H9 (cell line): ENCODE results near the gene VPS51. TPM values are rescaled to one million over a fixed set of nuclear protein-coding genes. Genes with fewer than 3 reads are reported as not detected.

Experiments used
- DNase-seq: peaks from one replicate; pipeline ENCODE4 v3.0.0-alpha.2; 2017
- H2AFZ ChIP-seq: one replicate; pipeline ENCODE4 v1.6.1; 2013; ENCODE audit warnings: mild to moderate bottlenecking, low read length, control low read depth, moderate library complexity
- H2AK5ac ChIP-seq: 2 replicates; pipeline ENCODE4 v1.6.1; 2013; ENCODE audit warnings: low read length, control low read depth, mixed read lengths; ENCODE audit not compliant: insufficient read length
- H2BK120ac ChIP-seq: one replicate; pipeline ENCODE4 v1.6.1; 2013; ENCODE audit warnings: low read depth, mild to moderate bottlenecking, low read length, control low read depth, inconsistent platforms; ENCODE audit not compliant: poor library complexity, severe bottlenecking
- H2BK12ac ChIP-seq: 2 replicates; pipeline ENCODE4 v1.6.1; 2013; ENCODE audit warnings: low read length, control low read depth, mixed read lengths, low read depth; ENCODE audit not compliant: insufficient read length
- H2BK15ac ChIP-seq: 2 replicates; pipeline ENCODE4 v1.6.1; 2013; ENCODE audit warnings: low read depth, low read length, control low read depth
- H2BK20ac ChIP-seq: one replicate; pipeline ENCODE4 v1.6.1; 2013; ENCODE audit warnings: low read depth, mild to moderate bottlenecking, low read length, control low read depth, inconsistent platforms; ENCODE audit not compliant: poor library complexity, severe bottlenecking
- H2BK5ac ChIP-seq: 2 replicates; pipeline ENCODE4 v1.6.1; 2013; ENCODE audit warnings: low read length, control low read depth, mixed read lengths; ENCODE audit not compliant: insufficient read length
- H3K14ac ChIP-seq: 2 replicates; pipeline ENCODE4 v1.6.1; 2013; ENCODE audit warnings: low read length, control low read depth; ENCODE audit not compliant: insufficient read depth
- H3K18ac ChIP-seq: 2 replicates; pipeline ENCODE4 v1.6.1; 2013; ENCODE audit warnings: low read depth, mild to moderate bottlenecking, mixed read lengths, low read length, control low read depth; ENCODE audit not compliant: insufficient read length
- H3K23ac ChIP-seq: 2 replicates; pipeline ENCODE4 v1.6.1; 2013; ENCODE audit warnings: low read length, control low read depth, mixed read lengths, low read depth; ENCODE audit not compliant: insufficient read length
- H3K23me2 ChIP-seq: 2 replicates; pipeline ENCODE4 v1.6.1; 2013; ENCODE audit warnings: low read depth, mild to moderate bottlenecking, mixed read lengths, low read length, control low read depth; ENCODE audit not compliant: insufficient read length, poor library complexity, severe bottlenecking
- H3K27ac ChIP-seq: 2 replicates; pipeline ENCODE4 v1.5.1; 2013; ENCODE audit warnings: low read length, control low read depth, mixed read lengths, low read depth; ENCODE audit not compliant: insufficient read length
- H3K27me3 ChIP-seq: 2 replicates; pipeline ENCODE4 v1.6.1; 2013; ENCODE audit warnings: low read length, control low read depth, inconsistent platforms; ENCODE audit not compliant: insufficient read depth
- H3K4ac ChIP-seq: 2 replicates; pipeline ENCODE4 v1.6.1; 2013; ENCODE audit warnings: low read depth, mild to moderate bottlenecking, control low read depth, inconsistent platforms, low read length, moderate library complexity
- H3K4me1 ChIP-seq: 2 replicates; pipeline ENCODE4 v1.6.1; 2013; ENCODE audit warnings: low read length, control low read depth, inconsistent platforms; ENCODE audit not compliant: insufficient read depth
- H3K4me2 ChIP-seq: 2 replicates; pipeline ENCODE4 v1.6.1; 2013; ENCODE audit warnings: low read length, control low read depth, mixed read lengths; ENCODE audit not compliant: insufficient read length, insufficient read depth
- H3K56ac ChIP-seq: 2 replicates; pipeline ENCODE4 v1.6.1; 2013; ENCODE audit warnings: low read depth, mild to moderate bottlenecking, mixed read lengths, low read length, control low read depth; ENCODE audit not compliant: insufficient read length
- H3K79me1 ChIP-seq: 2 replicates; pipeline ENCODE4 v1.6.1; 2013; ENCODE audit warnings: low read depth, mild to moderate bottlenecking, moderate library complexity, low read length, control low read depth, inconsistent platforms; ENCODE audit not compliant: insufficient read depth, poor library complexity, severe bottlenecking
- H3K79me2 ChIP-seq: 2 replicates; pipeline ENCODE4 v1.6.1; 2013; ENCODE audit warnings: low read length, control low read depth, inconsistent platforms; ENCODE audit not compliant: insufficient read depth
- H3K9ac ChIP-seq: 2 replicates; pipeline ENCODE4 v1.6.1; 2013; ENCODE audit warnings: low read length, control low read depth, mixed read lengths; ENCODE audit not compliant: insufficient read length; ENCODE audit errors: extremely low read depth
- H3K9me3 ChIP-seq: one replicate; pipeline ENCODE4 v1.6.1; 2013; ENCODE audit warnings: low read depth, low read length, inconsistent platforms; ENCODE audit not compliant: control insufficient read depth
- H3T11ph ChIP-seq: one replicate; pipeline ENCODE4 v1.6.1; 2013; ENCODE audit warnings: mild to moderate bottlenecking, low read length, control low read depth, inconsistent platforms
- H4K20me1 ChIP-seq: one replicate; pipeline ENCODE4 v1.6.1; 2013; ENCODE audit not compliant: control insufficient read depth, insufficient read length, insufficient read depth
- H4K5ac ChIP-seq: 2 replicates; pipeline ENCODE4 v1.6.1; 2013; ENCODE audit warnings: low read depth, mild to moderate bottlenecking, mixed read lengths, low read length, control low read depth; ENCODE audit not compliant: insufficient read length
- H4K8ac ChIP-seq: replicated peaks from 2 replicates; pipeline ENCODE4 v1.6.1; 2013; ENCODE audit warnings: low read length, control low read depth, mixed read lengths, low read depth; ENCODE audit not compliant: insufficient read length
- H4K91ac ChIP-seq: 2 replicates; pipeline ENCODE4 v1.6.1; 2013; ENCODE audit warnings: low read depth, mild to moderate bottlenecking, moderate library complexity, mixed read lengths, low read length, control low read depth; ENCODE audit not compliant: insufficient read length
- H3K27ac Mint-ChIP-seq, 3 experiments: 2 replicates in 2 of 3; 3 replicates in 1 of 3; pipeline ENCODE4 v1.8.0; 2020 to 2021; ENCODE audit warnings: mixed read lengths in 3 of 3, mild to moderate bottlenecking in 1 of 3, moderate library complexity in 1 of 3
- H3K27me3 Mint-ChIP-seq: 2 replicates; pipeline ENCODE4 v1.8.0; 2021; ENCODE audit warnings: low read depth, mild to moderate bottlenecking, moderate library complexity, mixed read lengths
- H3K36me3 Mint-ChIP-seq, 3 experiments: 2 replicates in 2 of 3; 3 replicates in 1 of 3; pipeline ENCODE4 v1.8.0; 2020 to 2021; ENCODE audit warnings: low read depth in 3 of 3, mixed read lengths in 3 of 3; ENCODE audit not compliant: insufficient read depth in 1 of 3
- H3K4me1 Mint-ChIP-seq, 2 experiments: 2 replicates each; pipeline ENCODE4 v1.8.0; 2020; ENCODE audit warnings: mixed read lengths in 2 of 2
- H3K4me3 Mint-ChIP-seq, 2 experiments: 2 replicates in 1 of 2; 3 replicates in 1 of 2; pipeline ENCODE4 v1.8.0; 2020 to 2021; ENCODE audit warnings: mild to moderate bottlenecking in 2 of 2, mixed read lengths in 2 of 2, moderate library complexity in 1 of 2
- H3K9me3 Mint-ChIP-seq, 2 experiments: 2 replicates in 1 of 2; 3 replicates in 1 of 2; pipeline ENCODE4 v1.8.0; 2020; ENCODE audit warnings: mild to moderate bottlenecking in 2 of 2, mixed read lengths in 2 of 2, moderate library complexity in 1 of 2
- WGBS: extraction: QIAGEN DNeasy Blood & Tissue Kit; methylation state at CpG from one replicate; pipeline ENCODE4 v1.1.7; 2013; ENCODE audit warnings: missing lambda C conversion rate, low lambda C conversion rate, mixed read lengths; ENCODE audit not compliant: insufficient read length; ENCODE audit errors: extremely low coverage; 5-methylcytosine and 5-hydroxymethylcytosine counted together
- total RNA-seq: library from RNA; stranded (reverse); gene quantifications from 2 replicates; pipeline ENCODE4 v1.2.1, GENCODE V29; 2021
- TF ChIP-seq, protein P1 (sequence below): fragments of 200-600 bp; sonication (generic); conservative IDR thresholded peaks from 3 replicates; pipeline ENCODE4 v1.8.0; 2021; ENCODE audit warnings: antibody characterized with exemption, mild to moderate bottlenecking

The VPS51 gene
- total RNA-seq, 1 experiment from 2014 or later, result 94.7 TPM

DNA sequence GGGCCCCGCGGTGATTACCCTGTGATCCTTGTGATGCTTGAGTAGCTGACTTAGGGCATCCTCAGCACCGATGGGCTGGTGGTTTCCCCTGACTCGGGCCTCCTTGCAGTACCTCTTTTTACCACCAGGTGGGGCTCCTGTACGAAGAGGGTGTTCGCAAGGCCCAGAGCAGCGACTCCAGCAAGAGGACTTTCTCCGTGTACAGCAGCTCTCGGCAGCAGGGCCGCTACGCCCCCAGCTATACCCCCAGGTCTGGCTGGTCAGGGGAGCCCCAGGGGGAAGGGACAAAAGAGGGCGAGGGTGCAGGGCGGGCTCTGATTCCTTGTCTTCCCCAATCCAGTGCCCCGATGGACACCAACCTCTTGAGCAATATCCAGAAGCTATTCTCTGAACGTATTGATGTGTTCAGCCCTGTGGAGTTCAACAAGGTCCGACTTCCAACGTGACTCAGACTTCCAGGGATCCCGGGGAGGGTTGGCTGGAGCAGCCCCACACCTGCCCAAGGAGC is 14.4 kb downstream of the VPS51 start:
- no peak overlapping the region for H3K56ac ChIP-seq
- no peak overlapping the region for H2AK5ac ChIP-seq
- H3K4me1 ChIP-seq, result no peaks in the 10 kb centered on the region
- no peaks in the 10 kb centered on the region for H3K9me3 ChIP-seq
- no peak overlapping the region for H2BK12ac ChIP-seq
- peaks cover 2 to 23% (median 15%) of the 10 kb centered on the region in 3 experiments; a peak in 6 of 7 replicates for H3K36me3 Mint-ChIP-seq
- no peaks in the 10 kb centered on the region for H3K27me3 ChIP-seq
- DNase-seq, result peak; percentile 92
- H3K14ac ChIP-seq, result no peak overlapping the region
- WGBS, result no CpG with 5 or more reads among the region's 18 CpGs
- H3K27ac ChIP-seq, result no peak overlapping the region
- peak overlapping the region in 1 of 2 experiments; percentile 29; a peak in 1 of 5 replicates for H3K4me3 Mint-ChIP-seq
- no peak overlapping the region for H3K23ac ChIP-seq
- no peak overlapping the region for H4K5ac ChIP-seq
- no peak overlapping the region for H4K91ac ChIP-seq
- no peak overlapping the region for H2BK5ac ChIP-seq
- H3K79me1 ChIP-seq, result no peaks in the 10 kb centered on the region
- no peak overlapping the region for H2BK15ac ChIP-seq
- no peaks in the 10 kb centered on the region for H3K27me3 Mint-ChIP-seq
- H3K4me2 ChIP-seq, result no peak overlapping the region
- no peak overlapping the region; a peak in 1 of 7 replicates for H3K27ac Mint-ChIP-seq
- no peaks in the 10 kb centered on the region for H3K9me3 Mint-ChIP-seq
- TF ChIP-seq, protein P1, sequence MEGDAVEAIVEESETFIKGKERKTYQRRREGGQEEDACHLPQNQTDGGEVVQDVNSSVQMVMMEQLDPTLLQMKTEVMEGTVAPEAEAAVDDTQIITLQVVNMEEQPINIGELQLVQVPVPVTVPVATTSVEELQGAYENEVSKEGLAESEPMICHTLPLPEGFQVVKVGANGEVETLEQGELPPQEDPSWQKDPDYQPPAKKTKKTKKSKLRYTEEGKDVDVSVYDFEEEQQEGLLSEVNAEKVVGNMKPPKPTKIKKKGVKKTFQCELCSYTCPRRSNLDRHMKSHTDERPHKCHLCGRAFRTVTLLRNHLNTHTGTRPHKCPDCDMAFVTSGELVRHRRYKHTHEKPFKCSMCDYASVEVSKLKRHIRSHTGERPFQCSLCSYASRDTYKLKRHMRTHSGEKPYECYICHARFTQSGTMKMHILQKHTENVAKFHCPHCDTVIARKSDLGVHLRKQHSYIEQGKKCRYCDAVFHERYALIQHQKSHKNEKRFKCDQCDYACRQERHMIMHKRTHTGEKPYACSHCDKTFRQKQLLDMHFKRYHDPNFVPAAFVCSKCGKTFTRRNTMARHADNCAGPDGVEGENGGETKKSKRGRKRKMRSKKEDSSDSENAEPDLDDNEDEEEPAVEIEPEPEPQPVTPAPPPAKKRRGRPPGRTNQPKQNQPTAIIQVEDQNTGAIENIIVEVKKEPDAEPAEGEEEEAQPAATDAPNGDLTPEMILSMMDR, result peak; percentile 96
- H2AFZ ChIP-seq, result no peak overlapping the region
- H3K4ac ChIP-seq, result no peak overlapping the region
- peaks cover 13% of the 10 kb centered on the region for H3K23me2 ChIP-seq
- H2BK20ac ChIP-seq, result no peak overlapping the region
- H3K79me2 ChIP-seq, result no peaks in the 10 kb centered on the region
- H3K9ac ChIP-seq, result no peak overlapping the region
- H3K4me1 Mint-ChIP-seq, result peaks cover 15 to 19% of the 10 kb centered on the region in 2 experiments
- H3T11ph ChIP-seq, result no peak overlapping the region
- no peak overlapping the region for H3K18ac ChIP-seq
- H4K8ac ChIP-seq, result no peak overlapping the region
- H2BK120ac ChIP-seq, result no peak overlapping the region
- H4K20me1 ChIP-seq, result no peaks in the 10 kb centered on the region
